Stimulated activated CD8-positive, alpha-beta memory T cell treated with anti-CD3 and anti-CD28 coated beads, Interleukin-4, amount 100 ng/mL, for 4 hours (primary cell): ENCODE results near the gene CACNA2D2.
A peak's percentile ranks its signal among the peaks of the same experiment; 100 is the strongest.

Source experiments
- DNase-seq, 2 donors: peaks; one replicate each; pipeline ENCODE4 v3.0.0-alpha.2; 2020; ENCODE audit warnings: low read depth in 2 of 2, low spot score in 1 of 2

Gene CACNA2D2

DNA sequence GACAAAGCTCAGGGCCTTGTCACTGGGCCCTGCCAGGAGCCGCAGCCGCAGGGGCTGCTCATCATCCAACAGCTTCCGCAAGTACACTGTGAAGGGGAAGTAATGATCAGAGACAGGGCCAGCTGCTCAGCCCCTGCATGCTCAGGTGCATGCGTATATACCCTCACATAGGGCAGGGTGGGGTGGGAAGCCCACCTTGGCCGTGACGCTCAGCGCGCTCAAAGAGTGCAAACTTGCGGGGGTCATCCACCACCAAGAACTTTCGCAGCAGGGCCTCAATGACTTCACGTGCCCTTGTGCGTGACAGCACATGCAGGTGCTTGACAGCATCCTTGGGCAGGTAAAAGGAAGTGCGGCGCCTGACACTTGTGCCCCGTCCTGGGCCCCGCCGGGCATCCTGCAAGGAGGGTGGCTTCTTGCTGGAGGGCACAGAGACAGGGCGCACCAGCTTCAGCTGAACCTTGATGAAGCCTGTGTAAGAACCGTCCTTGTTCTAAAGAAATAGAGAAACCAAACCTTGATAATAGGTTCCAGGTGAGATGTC, 172.0 kb downstream of the CACNA2D2 start:
- no peak for DNase-seq

DNA sequence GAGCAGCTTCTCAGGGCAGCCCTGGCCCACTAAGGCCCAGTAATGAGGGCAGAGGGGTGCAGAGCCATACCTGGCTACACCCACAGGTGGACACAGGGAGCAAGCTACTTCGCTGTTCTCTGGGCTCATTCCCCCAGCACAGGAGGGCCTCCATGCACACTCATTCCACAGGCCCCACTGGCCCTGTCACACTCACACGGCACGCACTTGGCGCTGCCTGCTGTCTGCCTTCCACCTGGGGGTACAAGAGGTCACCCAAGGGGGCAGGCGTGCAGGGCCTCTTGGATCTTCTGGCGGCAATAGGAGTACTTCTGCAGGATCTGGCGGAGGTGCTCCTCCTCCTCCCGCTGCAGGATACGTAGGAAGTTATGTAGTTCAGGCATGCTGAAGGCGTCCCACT, 173.1 kb downstream of the CACNA2D2 start:
- DNase-seq = no peak

GRCh38 chr3:50327943-50328691, 175.3 kb downstream of the CACNA2D2 start, which contains the start of gene TUSC2:
Gene TUSC2, minus strand, starts transcription at chr3:50328223. Its CDS starts 124 bp downstream, at chr3:50328099.
- DNase-seq = peak; percentile 89 to 90

GRCh38 chr3:50327129-50327528, 176.3 kb downstream of the CACNA2D2 start:
- DNase-seq = no peak

DNA sequence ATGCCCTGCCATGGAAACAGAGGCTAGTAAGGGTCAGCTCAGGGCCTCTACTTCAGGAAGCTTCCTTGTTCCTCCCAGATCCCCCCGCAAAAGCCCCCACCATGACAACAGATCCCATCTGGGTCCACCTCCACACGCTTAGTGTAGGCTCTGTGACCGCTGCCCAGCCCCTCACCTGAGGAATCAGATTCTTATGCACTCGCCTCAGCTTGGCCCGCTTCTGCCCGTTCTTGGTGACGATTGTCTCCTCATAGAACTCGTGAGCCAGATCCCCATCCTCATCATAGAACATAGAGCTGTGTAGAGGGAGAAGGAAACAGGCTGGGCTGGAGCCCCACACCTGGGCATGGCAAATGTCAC, 177.3 kb downstream of the CACNA2D2 start:
- DNase-seq = no peak

GRCh38 chr3:50325497-50326181, 177.8 kb downstream of the CACNA2D2 start:
- no peak for DNase-seq

DNA sequence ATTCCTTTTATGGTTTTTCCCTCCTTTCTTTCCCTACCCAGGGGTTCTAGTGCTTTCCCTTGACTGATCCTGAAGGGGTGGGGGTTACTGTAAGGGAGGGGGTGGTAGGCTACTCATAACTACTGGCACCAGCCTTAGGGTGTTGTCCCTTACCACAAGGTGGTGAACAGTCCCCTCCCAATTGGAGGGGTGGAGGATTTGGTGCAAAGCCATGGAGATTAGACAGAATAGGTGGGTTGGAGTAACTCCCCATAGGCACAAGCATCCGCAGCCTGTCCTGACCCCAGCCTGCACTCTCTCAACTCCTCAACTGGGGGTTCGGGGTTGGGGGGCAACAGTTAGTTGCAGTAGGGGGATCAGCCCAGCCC, 178.3 kb downstream of the CACNA2D2 start:
- DNase-seq = no peak

DNA sequence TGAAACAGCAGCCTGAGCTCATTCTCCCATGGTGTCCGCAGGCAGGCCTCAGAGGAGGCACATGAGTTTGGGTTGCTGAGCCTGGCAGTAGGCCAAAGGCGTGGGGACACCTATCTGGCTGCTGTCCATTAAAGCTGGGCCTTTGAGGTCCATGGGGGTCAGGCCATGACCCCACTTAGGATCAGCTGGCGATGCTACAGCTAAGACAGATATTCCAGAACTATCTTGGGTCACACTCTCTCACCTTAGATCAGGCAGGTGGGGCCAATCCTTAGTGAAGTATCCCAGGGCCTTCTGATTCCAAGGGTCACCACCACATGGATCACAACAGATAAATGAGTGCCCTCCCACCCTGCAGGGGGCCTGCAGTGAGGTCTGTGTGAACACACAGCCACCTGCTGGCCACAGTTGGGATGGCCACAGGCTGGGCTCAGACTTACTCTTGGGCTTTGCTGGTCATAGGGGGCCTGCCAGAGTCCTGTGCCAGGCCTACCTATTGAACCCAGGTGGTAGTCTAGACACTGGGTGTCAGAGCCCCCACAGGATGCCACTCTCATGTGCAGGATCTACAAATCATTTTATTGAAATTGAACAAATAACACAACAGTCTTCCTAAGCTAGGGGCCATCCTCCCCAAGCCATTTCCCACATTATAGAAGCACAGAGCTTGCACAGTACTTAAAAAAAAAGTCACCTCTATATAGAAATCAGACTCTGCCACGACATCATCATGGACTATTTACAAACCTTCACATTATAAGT, 178.9 kb downstream of the CACNA2D2 start:
- DNase-seq = peak in 1 of 2 donors; percentile 33

GRCh38 chr3:50323614-50324199, 179.7 kb downstream of the CACNA2D2 start:
- DNase-seq = no peak

- DNase-seq = no peak
These were observed 180.3 kb downstream of the CACNA2D2 start for GRCh38 chr3:50323092-50323600.

GRCh38 chr3:50322386-50323091, 180.9 kb downstream of the CACNA2D2 start, which contains the start of gene HYAL2:
Gene HYAL2, minus strand, starts transcription at chr3:50322745. Its CDS starts 2,256 bp downstream, at chr3:50320489.
- DNase-seq = no peak

DNA sequence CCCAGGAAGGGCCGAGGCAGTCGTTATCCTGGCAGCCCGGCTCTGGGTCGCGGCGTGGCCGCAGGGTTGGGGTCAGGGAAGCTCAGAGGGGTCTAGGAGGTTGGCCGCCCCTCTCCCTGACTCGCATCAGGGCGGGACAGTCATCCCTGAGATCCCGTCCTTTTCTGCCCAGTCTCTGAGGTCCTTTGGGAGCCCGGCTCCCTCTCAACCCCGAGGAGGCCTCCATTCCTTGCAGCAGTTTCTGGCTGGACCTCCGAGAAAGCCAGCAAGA, 181.4 kb downstream of the CACNA2D2 start:
- no peak for DNase-seq

DNA sequence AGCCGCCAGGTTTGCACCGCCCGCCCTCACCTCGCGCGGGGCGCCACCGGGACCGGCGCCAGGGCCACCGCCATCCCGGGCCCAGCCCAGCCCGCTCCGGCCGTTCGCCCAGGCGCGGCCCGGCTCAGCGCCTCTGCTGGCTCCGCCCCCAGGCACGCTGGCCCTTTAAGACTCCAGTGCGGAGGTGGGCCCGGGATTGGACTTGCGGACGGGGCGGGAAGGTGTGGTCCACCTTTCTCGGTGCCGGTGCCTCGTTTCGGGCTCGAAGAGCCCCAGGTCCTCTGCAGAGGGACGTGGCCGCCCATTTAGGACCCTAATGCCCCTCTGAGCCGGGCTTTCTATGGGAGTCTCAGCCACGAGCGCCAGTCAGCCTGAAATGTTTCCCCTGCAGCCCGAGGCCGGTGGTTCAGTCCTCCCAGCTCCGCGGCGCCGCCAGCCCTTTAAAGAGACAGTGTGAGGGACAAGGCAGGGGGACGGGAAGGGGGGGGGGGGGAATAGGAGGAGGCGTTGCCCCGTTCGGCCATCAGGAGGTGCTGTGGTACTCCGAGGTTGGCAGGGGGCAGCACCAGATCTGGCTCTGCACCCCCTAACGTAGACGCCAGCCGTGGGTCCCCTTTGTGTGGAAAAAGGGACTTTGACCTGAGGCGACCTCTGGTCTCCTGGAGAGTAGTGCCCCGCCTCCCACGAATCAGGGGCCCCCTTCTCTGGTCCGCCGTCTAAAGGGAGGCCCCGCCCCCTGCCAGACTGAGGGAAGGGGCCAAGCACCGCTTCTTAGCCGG, 181.9 kb downstream of the CACNA2D2 start:
- peak; percentile 59 to 65 for DNase-seq

- peak in 1 of 2 donors; percentile 35 for DNase-seq
These were observed 182.5 kb downstream of the CACNA2D2 start for GRCh38 chr3:50320853-50321335.

GRCh38 chr3:50319894-50320625, 183.4 kb downstream of the CACNA2D2 start:
- no peak for DNase-seq

GRCh38 chr3:50319181-50319893, 184.1 kb downstream of the CACNA2D2 start:
- DNase-seq = no peak

DNA sequence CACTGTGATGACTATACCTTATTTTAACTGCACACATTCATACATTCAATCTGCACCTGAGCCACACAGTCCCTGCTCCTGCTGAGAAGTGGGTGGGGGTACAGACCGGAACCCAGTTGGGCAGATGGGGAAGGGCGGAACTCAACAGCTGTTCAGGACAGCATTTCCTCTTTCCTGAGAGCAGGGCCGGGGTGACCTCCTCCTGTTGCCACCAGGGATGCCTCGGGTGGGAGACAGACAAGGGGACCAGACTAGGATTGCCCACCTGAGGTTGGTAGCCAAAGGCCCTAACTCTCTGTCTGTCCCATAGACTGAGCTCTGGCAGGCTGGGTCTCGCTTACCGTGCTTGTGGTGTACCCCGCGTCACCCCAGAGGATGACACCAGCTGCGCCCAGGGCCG, 184.8 kb downstream of the CACNA2D2 start:
- no peak for DNase-seq

DNA sequence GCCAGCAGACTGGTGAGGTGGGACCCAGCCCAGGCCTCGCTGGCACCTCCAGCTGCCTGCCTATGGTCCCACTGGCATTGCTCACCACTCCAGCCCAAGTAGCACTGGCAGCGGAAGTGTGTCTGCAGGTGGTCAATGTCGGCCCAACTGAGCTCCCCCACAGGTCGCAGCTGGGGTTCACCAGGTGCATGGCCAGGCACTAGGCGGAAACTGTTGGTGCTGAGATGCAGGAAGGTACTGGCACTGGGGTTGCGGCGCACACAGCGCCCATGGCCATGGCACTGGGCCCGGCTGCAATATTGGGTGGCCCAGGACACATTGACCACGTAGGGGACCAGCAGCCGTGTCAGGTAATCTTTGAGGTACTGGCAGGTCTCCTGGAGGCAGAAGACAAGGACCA, 185.3 kb downstream of the CACNA2D2 start:
- no peak for DNase-seq
